Measurements from ENCODE around the gene TPRG1.

GRCh38 chr3:189339996-189340395 lies 168.2 kb downstream of the TPRG1 start:
- TF ChIP-seq GATA2 (IDR thresholded peaks at IDR 0.05; ENCODE audit: low read depth, low read length): no peak
- TF ChIP-seq GATA3 (IDR thresholded peaks at IDR 0.05; ENCODE audit: low read depth, low read length): no peak

Data from SH-SY5Y (cell line).